Progenitor cell of endocrine pancreas (in vitro differentiated cells): ENCODE data around the gene RASSF3. TPM values are rescaled to one million over a fixed set of nuclear protein-coding genes. Genes with fewer than 3 reads are reported as not detected.

ENCODE experiments used
- DNase-seq: peaks from one replicate; pipeline ENCODE4 v3.0.0; 2021; ENCODE audit warnings: low spot score; ENCODE audit not compliant: unreplicated experiment
- H3K27ac Mint-ChIP-seq: 2 replicates; pipeline ENCODE4 v1.8.0; 2021; ENCODE audit warnings: mild to moderate bottlenecking, moderate library complexity, mixed read lengths
- H3K27me3 Mint-ChIP-seq: 2 replicates; pipeline ENCODE4 v1.8.0; 2021; ENCODE audit warnings: mixed read lengths
- H3K36me3 Mint-ChIP-seq: 2 replicates; pipeline ENCODE4 v1.8.0; 2022; ENCODE audit warnings: mixed read lengths; ENCODE audit not compliant: insufficient read depth
- H3K4me1 Mint-ChIP-seq: 2 replicates; pipeline ENCODE4 v1.8.0; 2021; ENCODE audit warnings: low read depth, mixed read lengths
- H3K4me3 Mint-ChIP-seq: 2 replicates; pipeline ENCODE4 v1.8.0; 2021; ENCODE audit warnings: low read depth, mild to moderate bottlenecking, moderate library complexity, mixed read lengths
- H3K9me3 Mint-ChIP-seq: 2 replicates; pipeline ENCODE4 v1.8.0; 2021; ENCODE audit warnings: low read depth, mixed read lengths
- CTCF ChIP-seq: fragments of 200-600 bp; sonication (generic); IDR thresholded peaks from one replicate; pipeline ENCODE4 v1.5.0; 2021; ENCODE audit warnings: antibody characterized with exemption, mild to moderate bottlenecking; ENCODE audit not compliant: unreplicated experiment
- total RNA-seq: library from RNA; stranded (reverse); gene quantifications from 2 replicates; pipeline ENCODE4 v1.2.1, GENCODE V29; 2021

Gene RASSF3
- total RNA-seq, 1 donor from 2014 or later = 20.7 TPM

GRCh38 chr12:64701283-64701682 lies 91.0 kb downstream of the RASSF3 start:
- H3K9me3 Mint-ChIP-seq = no peaks in the 10 kb centered on the region
- no peak for DNase-seq
- H3K27ac Mint-ChIP-seq = no peak overlapping the region
- no peaks in the 10 kb centered on the region for H3K27me3 Mint-ChIP-seq
- no peak for TF ChIP-seq CTCF
- peaks cover 3% of the 10 kb centered on the region for H3K36me3 Mint-ChIP-seq
- no peaks in the 10 kb centered on the region for H3K4me1 Mint-ChIP-seq
- H3K4me3 Mint-ChIP-seq = no peak overlapping the region

- Mint-ChIP-seq H3K4me3 (no peak overlapping the region), H3K4me1 (no peaks in the 10 kb centered on the region), H3K27ac (no peak overlapping the region), H3K9me3 (no peaks in the 10 kb centered on the region), H3K27me3 (no peaks in the 10 kb centered on the region), H3K36me3 (no peaks in the 10 kb centered on the region)
- DNase-seq = no peak
- TF ChIP-seq CTCF = no peak
Observed at GRCh38 chr12:64706306-64706705, 96.0 kb downstream of the RASSF3 start.

- H3K36me3 Mint-ChIP-seq = no peaks in the 10 kb centered on the region
- H3K27me3 Mint-ChIP-seq = no peaks in the 10 kb centered on the region
- H3K27ac Mint-ChIP-seq = no peak overlapping the region
- DNase-seq = no peak
- H3K4me3 Mint-ChIP-seq = no peak overlapping the region
- no peak for TF ChIP-seq CTCF
- no peaks in the 10 kb centered on the region for H3K9me3 Mint-ChIP-seq
- H3K4me1 Mint-ChIP-seq = no peaks in the 10 kb centered on the region
Observed at GRCh38 chr12:64706857-64707256, 96.6 kb downstream of the RASSF3 start.

- H3K36me3 Mint-ChIP-seq = peaks cover 1% of the 10 kb centered on the region
- H3K4me1 Mint-ChIP-seq = no peaks in the 10 kb centered on the region
- no peak for TF ChIP-seq CTCF
- H3K4me3 Mint-ChIP-seq = no peak overlapping the region
- H3K9me3 Mint-ChIP-seq = no peaks in the 10 kb centered on the region
- no peak overlapping the region for H3K27ac Mint-ChIP-seq
- DNase-seq = no peak
- no peaks in the 10 kb centered on the region for H3K27me3 Mint-ChIP-seq
Observed at GRCh38 chr12:64707362-64707761, 97.1 kb downstream of the RASSF3 start.

- H3K27ac Mint-ChIP-seq = no peak overlapping the region
- no peaks in the 10 kb centered on the region for H3K27me3 Mint-ChIP-seq
- no peaks in the 10 kb centered on the region for H3K4me1 Mint-ChIP-seq
- H3K4me3 Mint-ChIP-seq = no peak overlapping the region
- no peaks in the 10 kb centered on the region for H3K9me3 Mint-ChIP-seq
- no peak for TF ChIP-seq CTCF
- DNase-seq = no peak
- peaks cover 1% of the 10 kb centered on the region for H3K36me3 Mint-ChIP-seq
Observed at GRCh38 chr12:64707926-64708325, 97.6 kb downstream of the RASSF3 start.
